ENCODE results near the gene PTOV1. TPM values are rescaled to one million over a fixed set of nuclear protein-coding genes. Genes with fewer than 3 reads are reported as not detected.

Gene PTOV1
- total and polyA plus RNA-seq, 2 donors (not counting 1 experiment from before 2014, with no cell fraction given), result 144 to 230 TPM

DNA sequence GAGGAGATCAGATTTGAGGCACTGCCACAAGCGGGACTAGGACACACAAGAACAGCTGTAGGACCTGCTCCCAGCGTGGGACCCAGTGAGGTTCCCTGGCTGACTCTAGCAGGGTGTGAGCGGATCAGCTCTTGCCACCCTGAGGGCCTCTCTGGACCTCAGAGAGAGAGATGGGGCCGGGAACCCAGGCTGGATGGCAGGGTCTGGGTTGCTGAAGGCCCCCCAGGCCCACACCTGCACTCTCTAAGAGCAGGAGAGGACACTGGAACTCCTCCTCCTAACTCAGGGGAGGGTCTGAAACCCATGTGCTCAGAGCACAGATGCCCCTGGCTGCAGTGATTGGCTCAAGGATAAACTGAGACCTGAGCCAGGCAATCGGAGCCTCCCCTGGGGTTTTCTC lies 59.2 kb downstream of the PTOV1 start:
- Histone ChIP-seq H4K20me1 (ENCODE audit: control insufficient read depth, insufficient read depth, low read length, poor library complexity, severe bottlenecking) (peaks cover 41% of the 10 kb centered on the region), H3K36me3 (replicated peaks in 1 of 2; ENCODE audit: control extremely low read depth in 1 of 2, control insufficient read depth in 1 of 2, extremely low read depth in 1 of 2, insufficient read depth in 2 of 2, low read length in 1 of 2) (peaks cover 0 to 39% of the 10 kb centered on the region in 2 experiments), H3K4me3 (ENCODE audit: control extremely low read depth in 1 of 5, extremely low read depth in 1 of 5, insufficient read depth in 1 of 5, low read depth in 2 of 5, low read length in 4 of 5) (no peak overlapping the region), H3K9ac (ENCODE audit: low read length) (no peak overlapping the region), H3K4me1 (ENCODE audit: control insufficient read depth in 2 of 2, insufficient read depth in 2 of 2, low read length in 2 of 2) (peaks cover 42 to 53% of the 10 kb centered on the region in 2 donors), H3K9me3 (ENCODE audit: control extremely low read depth in 1 of 3, control insufficient read depth in 2 of 3, insufficient read depth in 1 of 3, low read length in 2 of 3) (peaks cover 0 to 16% (median 0%) of the 10 kb centered on the region in 3 donors), H3K4me2 (replicated peaks; ENCODE audit: low read depth, low read length, poor library complexity, severe bottlenecking) (no peak overlapping the region), H2AFZ (ENCODE audit: insufficient read depth, low read depth, low read length, poor library complexity, severe bottlenecking) (no peak overlapping the region), H3K27me3 (replicated peaks in 1 of 4; ENCODE audit: control extremely low read depth in 1 of 4, control insufficient read depth in 3 of 4, insufficient read depth in 4 of 4, low read length in 3 of 4) (no peaks in the 10 kb centered on the region), H3K79me2 (ENCODE audit: control insufficient read depth, insufficient read depth, low read length) (peaks cover 36% of the 10 kb centered on the region), H3K27ac (ENCODE audit: low read length in 2 of 2) (peak overlapping the region in 1 of 2 donors; percentile 38)
- no peak for DNase-seq
- peaks cover 70% of the 10 kb centered on the region for H3K4me1 Mint-ChIP-seq
- intact Hi-C loops (cut with micrococcal nuclease), result loop anchor here (2.0 kb wide), 1 partner anchor 13 kb away; the partner anchor contains the start of gene IL4I1
- peak overlapping the region; percentile 72 for H3K27ac Mint-ChIP-seq
- POLR2A ChIA-PET, result interaction anchor here (0.6 to 3.1 kb wide), 3 partner anchors 13 to 131 kb away, joined by 5 to 20 read pairs (median 12); partner anchors contain the start of genes ATF5, IL4I1 and NUP62
- peak overlapping the region; percentile 16 for H3K4me3 Mint-ChIP-seq
- WGBS (ENCODE audit: insufficient coverage), result 100% methylated on average over 4 of the region's 5 CpGs
- TF ChIP-seq, protein P1, sequence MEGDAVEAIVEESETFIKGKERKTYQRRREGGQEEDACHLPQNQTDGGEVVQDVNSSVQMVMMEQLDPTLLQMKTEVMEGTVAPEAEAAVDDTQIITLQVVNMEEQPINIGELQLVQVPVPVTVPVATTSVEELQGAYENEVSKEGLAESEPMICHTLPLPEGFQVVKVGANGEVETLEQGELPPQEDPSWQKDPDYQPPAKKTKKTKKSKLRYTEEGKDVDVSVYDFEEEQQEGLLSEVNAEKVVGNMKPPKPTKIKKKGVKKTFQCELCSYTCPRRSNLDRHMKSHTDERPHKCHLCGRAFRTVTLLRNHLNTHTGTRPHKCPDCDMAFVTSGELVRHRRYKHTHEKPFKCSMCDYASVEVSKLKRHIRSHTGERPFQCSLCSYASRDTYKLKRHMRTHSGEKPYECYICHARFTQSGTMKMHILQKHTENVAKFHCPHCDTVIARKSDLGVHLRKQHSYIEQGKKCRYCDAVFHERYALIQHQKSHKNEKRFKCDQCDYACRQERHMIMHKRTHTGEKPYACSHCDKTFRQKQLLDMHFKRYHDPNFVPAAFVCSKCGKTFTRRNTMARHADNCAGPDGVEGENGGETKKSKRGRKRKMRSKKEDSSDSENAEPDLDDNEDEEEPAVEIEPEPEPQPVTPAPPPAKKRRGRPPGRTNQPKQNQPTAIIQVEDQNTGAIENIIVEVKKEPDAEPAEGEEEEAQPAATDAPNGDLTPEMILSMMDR (IDR thresholded peaks at IDR 0.05), result no peak
- no peak for TF ChIP-seq EZH2 (IDR thresholded peaks at IDR 0.05; ENCODE audit: borderline replicate concordance, insufficient read depth, low read depth, low read length, poor library complexity, severe bottlenecking)
- H3K9me3 Mint-ChIP-seq (ENCODE audit: insufficient read depth), result peaks cover 3% of the 10 kb centered on the region
- no peak for ATAC-seq (ENCODE audit: low read depth)
- no peaks in the 10 kb centered on the region for H3K27me3 Mint-ChIP-seq
- CTCF ChIA-PET, result interaction anchor here (0.9 to 3.5 kb wide), 3 partner anchors 12 to 20 kb away, joined by 3 to 12 read pairs (median 4); no protein-coding TSS in a partner anchor

Small RNAs within 50 kb of the gene (small RNA-seq; reads per million reads assigned to genes)
- gene MIR4749 (ENCODE audit: insufficient read length, low read depth, low replicate concordance), result not detected

Other genes with a start within 250 kb of the PTOV1 start
- 5.6 and 6.3 TPM in 2 replicates for gene RRAS, start 211.0 kb upstream of the PTOV1 start, total RNA-seq
- gene RRAS, start 211.0 kb upstream of the PTOV1 start, polyA plus RNA-seq, result 12.3 and 21.0 TPM in 2 replicates
- 64.3 and 68.3 TPM in 2 replicates for gene SCAF1, start 208.9 kb upstream of the PTOV1 start, total RNA-seq
- 17.1 and 20.2 TPM in 2 replicates for gene SCAF1, start 208.9 kb upstream of the PTOV1 start, polyA plus RNA-seq
- gene IRF3, start 185.3 kb upstream of the PTOV1 start, total RNA-seq, result 233 and 251 TPM in 2 replicates
- 237 and 262 TPM in 2 replicates for gene IRF3, start 185.3 kb upstream of the PTOV1 start, polyA plus RNA-seq
- 17.3 and 22.1 TPM in 2 replicates for gene BCL2L12, start 185.2 kb upstream of the PTOV1 start, total RNA-seq
- gene BCL2L12, start 185.2 kb upstream of the PTOV1 start, polyA plus RNA-seq, result 13.0 and 19.9 TPM in 2 replicates
- gene PRMT1, start 173.9 kb upstream of the PTOV1 start, total RNA-seq, result 175 TPM in 2 replicates
- gene PRMT1, start 173.9 kb upstream of the PTOV1 start, polyA plus RNA-seq, result 255 and 310 TPM in 2 replicates
- gene ADM5, start 161.6 kb upstream of the PTOV1 start, total RNA-seq, result 5.6 and 8.8 TPM in 2 replicates
- gene ADM5, start 161.6 kb upstream of the PTOV1 start, polyA plus RNA-seq, result 8.4 and 15.3 TPM in 2 replicates
- gene CPT1C, start 160.0 kb upstream of the PTOV1 start, total RNA-seq, result 1.7 TPM in 1 of 2 replicates, not detected in the other
- gene CPT1C, start 160.0 kb upstream of the PTOV1 start, polyA plus RNA-seq, result 0.19 and 0.30 TPM in 2 replicates
- 0.15 and 0.56 TPM in 2 replicates for gene TSKS, start 87.9 kb upstream of the PTOV1 start, total RNA-seq
- 0.18 and 1.4 TPM in 2 replicates for gene TSKS, start 87.9 kb upstream of the PTOV1 start, polyA plus RNA-seq
- 56.9 and 62.4 TPM in 2 replicates for gene AP2A1, start 84.2 kb upstream of the PTOV1 start, total RNA-seq
- 48.4 and 49.2 TPM in 2 replicates for gene AP2A1, start 84.2 kb upstream of the PTOV1 start, polyA plus RNA-seq
- gene FUZ, start 37.9 kb upstream of the PTOV1 start, total RNA-seq, result 31.5 and 36.7 TPM in 2 replicates
- 30.2 and 31.7 TPM in 2 replicates for gene FUZ, start 37.9 kb upstream of the PTOV1 start, polyA plus RNA-seq
- 123 and 126 TPM in 2 replicates for gene MED25, start 32.9 kb upstream of the PTOV1 start, total RNA-seq
- 83.0 and 93.0 TPM in 2 replicates for gene MED25, start 32.9 kb upstream of the PTOV1 start, polyA plus RNA-seq
- 273 and 274 TPM in 2 replicates for gene PNKP, start 16.4 kb downstream of the PTOV1 start, total RNA-seq
- gene PNKP, start 16.4 kb downstream of the PTOV1 start, polyA plus RNA-seq, result 173 and 179 TPM in 2 replicates
- 23.0 and 25.2 TPM in 2 replicates for gene AKT1S1, start 26.2 kb downstream of the PTOV1 start, total RNA-seq
- 15.9 and 16.6 TPM in 2 replicates for gene AKT1S1, start 26.2 kb downstream of the PTOV1 start, polyA plus RNA-seq
- gene TBC1D17, start 26.5 kb downstream of the PTOV1 start, total RNA-seq, result 94.3 and 98.7 TPM in 2 replicates
- gene TBC1D17, start 26.5 kb downstream of the PTOV1 start, polyA plus RNA-seq, result 85.7 and 89.0 TPM in 2 replicates
- gene IL4I1, start 45.7 kb downstream of the PTOV1 start, total RNA-seq, result 3.1 and 3.9 TPM in 2 replicates
- gene IL4I1, start 45.7 kb downstream of the PTOV1 start, polyA plus RNA-seq, result 0.48 and 0.71 TPM in 2 replicates
- 37.6 and 38.5 TPM in 2 replicates for gene ATF5, start 78.0 kb downstream of the PTOV1 start, total RNA-seq
- gene ATF5, start 78.0 kb downstream of the PTOV1 start, polyA plus RNA-seq, result 9.0 and 16.0 TPM in 2 replicates
- 75.7 and 81.7 TPM in 2 replicates for gene NUP62, start 78.3 kb downstream of the PTOV1 start, total RNA-seq
- gene NUP62, start 78.3 kb downstream of the PTOV1 start, polyA plus RNA-seq, result 14.9 and 25.2 TPM in 2 replicates
- gene SIGLEC11, start 110.0 kb downstream of the PTOV1 start, total RNA-seq, result not detected in 2 replicates
- 0.09 and 0.10 TPM in 2 replicates for gene SIGLEC11, start 110.0 kb downstream of the PTOV1 start, polyA plus RNA-seq
- gene VRK3, start 174.2 kb downstream of the PTOV1 start, total RNA-seq, result 112 and 123 TPM in 2 replicates
- gene VRK3, start 174.2 kb downstream of the PTOV1 start, polyA plus RNA-seq, result 44.1 and 58.5 TPM in 2 replicates
- 9.8 and 13.8 TPM in 2 replicates for gene ZNF473, start 174.8 kb downstream of the PTOV1 start, total RNA-seq
- gene ZNF473, start 174.8 kb downstream of the PTOV1 start, polyA plus RNA-seq, result 5.1 and 5.5 TPM in 2 replicates